Measurements from ENCODE around the gene TIMM8A.

DNA sequence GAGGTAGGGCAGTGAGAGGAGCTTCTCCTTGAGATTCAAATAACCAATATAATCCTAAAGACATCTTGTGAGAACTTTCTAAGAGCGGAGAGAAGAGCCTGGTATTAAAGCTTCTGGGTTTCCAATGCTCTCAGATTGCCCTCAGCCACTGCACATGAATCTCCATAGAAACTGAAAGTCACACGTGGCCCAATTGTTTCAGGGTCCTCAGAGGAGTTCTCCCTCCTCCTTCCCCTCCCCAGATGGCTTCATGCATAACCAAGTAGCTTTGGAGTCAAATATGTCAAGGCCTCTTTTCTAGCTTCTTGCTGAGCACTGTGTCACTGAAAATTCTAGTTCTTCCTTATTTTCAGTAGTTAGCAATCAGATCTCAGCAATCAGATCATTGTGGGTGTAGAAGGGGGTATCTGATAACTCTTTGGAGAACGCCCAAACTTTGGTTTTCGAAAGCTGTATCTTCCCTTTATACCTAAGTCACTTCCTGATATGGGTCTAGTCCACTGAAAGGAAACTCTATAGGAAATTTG is 35.2 kb upstream of the TIMM8A start:
- TF ChIP-seq CTCF (IDR thresholded peaks at IDR 0.05; ENCODE audit: low read depth, low read length, poor library complexity, severe bottlenecking) (no peak), EZH2phosphoT487 (IDR thresholded peaks at IDR 0.05; ENCODE audit: borderline replicate concordance, low read length) (no peak)

All from DOHH2 (cell line).